M059J (cell line): ENCODE measurements around the gene CDKAL1. TPM values are rescaled to one million over a fixed set of nuclear protein-coding genes. Genes with fewer than 3 reads are reported as not detected.
"Not testable (repeated sequence)": the region's sequence is repeated elsewhere in the genome, so short reads cannot be mapped to it uniquely, and the experiment has no call there.

Experiments used
- DNase-seq: peaks from one replicate; pipeline ENCODE4 v3.0.0-alpha.2; 2012; ENCODE audit warnings: low read depth
- total RNA-seq: library from RNA; depleted of rRNA; stranded (reverse); fragments of >200 nt; shearing (Covaris generic); gene quantifications from 2 replicates; pipeline ENCODE4 v1.2.3, GENCODE V29; 2014

Gene CDKAL1
- total RNA-seq, 1 experiment from 2014 or later: 36.4 TPM

- DNase-seq: peak; percentile 92
Measured at GRCh38 chr6:21005816-21006570, 471.7 kb downstream of the CDKAL1 start.

DNA sequence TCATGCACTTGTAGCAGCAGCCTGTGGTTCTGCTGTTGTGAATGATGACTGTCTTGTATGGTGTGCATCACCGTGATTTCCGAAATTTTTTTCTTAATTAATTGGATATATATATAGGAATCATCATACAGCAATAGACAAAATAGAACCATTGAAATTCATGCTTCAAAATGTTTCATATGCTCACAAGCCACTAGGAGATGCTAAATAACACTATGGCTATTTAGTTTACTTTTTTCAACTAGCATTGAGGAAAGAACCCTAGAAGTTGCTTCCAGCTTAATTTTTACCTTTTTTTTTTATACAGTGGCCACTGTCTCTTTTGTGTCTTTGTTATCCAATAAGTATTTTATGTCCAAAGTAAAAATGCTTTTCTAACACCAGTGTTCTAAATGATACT lies 485.4 kb downstream of the CDKAL1 start:
- peak; percentile 21 for DNase-seq

DNA sequence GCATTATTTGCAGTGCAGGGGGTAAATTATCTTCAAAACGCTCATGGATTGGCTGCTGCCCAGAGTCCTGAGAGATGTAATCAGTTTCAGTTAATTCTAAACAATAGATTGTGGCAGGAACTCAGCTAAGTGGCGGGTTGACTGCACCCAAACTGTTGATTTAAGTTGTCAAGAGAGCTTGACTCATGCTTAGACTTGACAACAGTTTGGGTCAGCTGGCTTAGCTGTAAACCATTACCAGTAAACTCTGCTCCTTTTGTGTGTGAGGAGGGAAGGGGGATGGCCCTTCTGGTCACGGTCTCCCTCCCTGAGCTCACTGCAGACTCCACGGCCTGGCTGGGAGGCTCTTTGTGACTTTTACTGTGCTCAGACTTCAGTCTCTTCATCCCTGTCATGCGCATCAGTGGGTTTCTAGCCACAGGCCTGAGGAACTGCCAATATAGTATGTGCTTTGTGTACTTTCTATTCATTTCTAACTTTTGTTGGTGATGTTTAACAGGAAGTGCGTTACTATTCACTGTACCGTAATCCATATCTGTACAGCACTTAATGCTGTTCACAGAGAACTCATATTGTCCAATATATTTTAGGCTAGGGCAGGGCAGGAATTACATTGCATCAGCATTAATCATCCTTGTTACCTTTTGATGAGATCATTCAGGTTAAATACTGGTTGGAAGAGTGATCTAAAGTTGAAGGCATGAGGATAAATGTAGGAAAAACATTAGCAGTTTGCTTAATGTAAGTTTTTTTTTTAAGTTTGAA lies 488.3 kb downstream of the CDKAL1 start:
- peak; percentile 100 for DNase-seq

DNA sequence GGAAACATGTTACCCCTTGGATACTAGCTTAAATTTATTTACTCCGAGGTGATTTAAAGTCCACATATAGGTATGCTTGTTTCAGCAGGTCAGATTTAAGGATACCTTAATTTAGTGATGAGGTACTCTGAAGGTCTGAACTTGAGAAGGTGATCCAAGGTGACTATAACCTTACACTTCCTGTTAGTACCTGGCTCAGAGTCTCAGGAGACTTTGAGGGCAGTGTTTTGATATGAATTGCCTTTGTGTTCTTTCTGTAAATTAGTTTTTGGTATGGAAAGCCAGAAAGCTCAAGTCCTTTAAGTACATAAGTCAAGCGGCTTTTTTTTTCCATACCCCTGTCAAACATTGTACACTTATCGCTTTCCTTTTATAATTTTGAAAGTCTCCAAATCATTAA lies 489.0 kb downstream of the CDKAL1 start:
- DNase-seq: peak; percentile 20

DNA sequence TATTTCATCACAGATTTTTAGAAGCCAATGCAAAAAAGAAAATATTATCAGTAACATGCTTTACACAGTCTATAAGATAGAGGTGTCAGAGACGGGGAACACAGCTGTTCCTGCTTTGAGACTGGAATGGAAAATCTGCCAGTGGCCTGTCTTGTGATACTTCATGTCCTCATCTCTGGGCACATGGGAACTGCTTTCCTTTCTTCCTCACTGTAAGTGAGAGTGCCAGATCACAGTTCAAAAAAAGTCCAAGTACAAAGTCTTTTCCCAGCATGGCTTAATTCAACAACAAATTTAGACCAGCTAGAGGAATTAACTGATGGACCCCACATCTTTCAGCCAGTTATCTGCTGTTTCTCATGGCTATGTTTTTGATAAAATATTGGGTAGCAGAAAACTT lies 490.4 kb downstream of the CDKAL1 start:
- DNase-seq: no peak

- peak; percentile 72 for DNase-seq
Measured at GRCh38 chr6:21026576-21027273, 492.5 kb downstream of the CDKAL1 start.

GRCh38 chr6:21027507-21027906 lies 493.2 kb downstream of the CDKAL1 start:
- DNase-seq: no peak

GRCh38 chr6:21031182-21031581 lies 496.9 kb downstream of the CDKAL1 start:
- no peak for DNase-seq

DNA sequence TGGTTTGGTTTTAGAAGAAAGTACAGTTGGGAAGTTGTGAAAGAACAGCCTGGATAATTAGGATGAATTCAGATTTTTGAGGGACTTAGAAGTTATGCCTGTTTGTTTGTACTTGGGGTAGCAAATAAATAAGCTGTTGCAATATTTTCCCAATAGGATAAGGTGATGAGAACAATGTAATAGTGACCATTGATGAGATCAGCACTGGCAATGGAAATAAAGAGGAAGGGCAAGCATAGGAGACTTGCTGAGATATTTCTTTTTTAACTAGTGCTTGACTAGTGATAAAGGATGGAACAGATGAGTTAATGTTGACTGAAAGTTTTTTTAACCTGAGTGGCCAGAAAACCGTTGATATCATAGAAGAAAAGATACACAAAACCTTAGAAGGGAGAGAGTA lies 498.8 kb downstream of the CDKAL1 start:
- DNase-seq: no peak

DNA sequence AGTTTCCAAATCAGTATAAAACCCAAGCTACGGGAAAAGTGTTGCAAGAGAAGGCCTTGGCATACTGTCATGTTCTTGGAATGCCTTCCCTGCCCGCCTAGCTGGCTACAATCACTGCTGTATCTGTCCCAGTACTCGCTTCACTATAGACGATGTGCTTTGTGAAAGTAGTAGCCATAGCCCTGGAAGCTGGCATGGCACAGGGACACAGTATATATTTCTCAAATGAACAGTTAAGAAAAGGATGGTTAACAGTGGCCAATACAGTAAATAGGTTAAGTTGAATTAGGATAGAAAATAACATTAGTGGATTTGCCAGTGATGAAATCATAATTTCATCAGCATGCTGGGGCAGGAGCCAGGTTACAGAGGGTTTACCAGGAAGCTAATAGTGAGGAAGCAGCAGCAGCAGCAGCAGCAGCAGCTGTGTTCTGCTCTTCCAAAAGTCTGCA lies 499.3 kb downstream of the CDKAL1 start:
- peak; percentile 60 for DNase-seq

DNA sequence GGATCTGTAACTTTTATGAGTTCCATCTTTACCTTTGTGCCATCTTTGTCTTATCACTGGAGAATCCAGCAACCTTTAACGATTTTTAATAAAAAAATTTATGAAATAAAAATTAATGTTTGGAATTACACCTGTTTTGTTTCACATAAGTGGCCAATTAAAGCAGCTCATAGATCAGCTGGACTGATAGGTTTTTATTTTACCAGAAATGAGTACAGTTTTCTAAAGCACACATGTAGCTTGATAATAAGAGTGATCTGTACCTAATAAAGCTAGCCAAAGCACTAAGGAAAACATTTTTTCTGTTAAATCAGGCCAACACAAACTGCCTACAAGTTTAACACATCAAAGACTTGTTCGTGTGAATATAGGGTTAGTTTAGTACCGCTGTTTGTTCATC lies 500.1 kb downstream of the CDKAL1 start:
- no peak for DNase-seq

DNA sequence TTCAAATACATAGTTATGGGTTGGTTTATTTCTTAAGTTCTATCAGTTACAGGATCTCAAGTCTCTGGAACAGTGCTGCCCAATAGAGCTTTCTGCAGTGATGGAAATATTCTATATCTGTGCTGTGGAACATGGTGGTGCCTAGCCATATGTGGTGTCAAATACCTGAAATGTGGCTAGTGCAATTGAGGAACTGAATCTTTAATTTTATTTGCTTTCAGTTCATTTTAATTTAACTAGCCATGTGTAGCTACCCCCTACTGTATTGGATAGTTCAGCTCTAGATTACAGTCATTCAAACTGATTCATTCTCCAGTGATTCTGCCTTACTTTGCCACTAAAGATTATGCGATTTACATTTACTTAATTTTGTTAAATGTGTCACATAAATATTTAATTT lies 503.2 kb downstream of the CDKAL1 start:
- DNase-seq: no peak

DNA sequence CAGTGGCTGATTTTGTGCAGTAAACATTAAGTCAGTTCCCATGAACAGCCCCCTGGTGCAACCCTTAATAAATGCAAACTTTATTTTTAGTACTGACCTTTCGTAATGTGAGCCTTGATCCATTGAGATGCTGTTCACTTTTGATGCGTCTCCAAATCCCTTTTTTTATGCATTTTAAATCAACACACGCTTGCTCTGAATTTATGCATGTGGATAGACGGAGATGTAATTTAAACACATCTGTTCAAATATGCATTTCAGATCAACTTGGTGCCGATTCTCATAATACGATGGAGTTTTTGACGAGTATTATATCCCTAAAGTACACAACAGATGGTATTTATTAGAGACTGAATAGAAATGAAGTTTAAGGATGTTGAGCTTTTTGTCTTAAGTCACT lies 505.7 kb downstream of the CDKAL1 start:
- DNase-seq: no peak

DNA sequence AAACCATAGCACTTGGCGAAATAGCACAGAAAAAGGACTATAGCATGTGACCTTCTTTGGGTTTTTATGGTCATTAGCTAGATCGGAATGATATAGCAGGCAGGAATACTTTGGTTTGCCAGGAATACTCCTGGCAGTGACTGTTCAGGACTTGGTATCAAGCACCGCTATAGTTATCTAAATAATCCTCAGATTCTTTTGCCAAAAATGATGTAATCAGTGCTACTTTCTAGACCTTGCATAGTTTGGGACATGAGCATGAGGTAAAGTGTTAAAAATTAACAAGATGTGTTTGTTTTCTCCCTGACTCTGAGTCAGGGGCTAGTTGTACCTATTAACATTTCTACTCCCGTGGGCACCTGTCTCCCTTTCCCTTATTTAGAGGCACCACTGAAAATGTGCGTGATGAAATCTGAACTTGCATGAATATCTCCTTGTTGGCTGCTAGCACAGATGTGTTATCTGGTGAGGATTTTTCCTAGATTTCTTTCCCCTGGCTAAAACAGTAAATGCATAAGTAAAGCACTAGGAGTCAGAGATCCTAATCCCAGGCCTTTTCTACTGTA lies 511.0 kb downstream of the CDKAL1 start:
- DNase-seq: no peak

- DNase-seq: no peak
Measured at GRCh38 chr6:21046276-21046675, 512.0 kb downstream of the CDKAL1 start.

DNA sequence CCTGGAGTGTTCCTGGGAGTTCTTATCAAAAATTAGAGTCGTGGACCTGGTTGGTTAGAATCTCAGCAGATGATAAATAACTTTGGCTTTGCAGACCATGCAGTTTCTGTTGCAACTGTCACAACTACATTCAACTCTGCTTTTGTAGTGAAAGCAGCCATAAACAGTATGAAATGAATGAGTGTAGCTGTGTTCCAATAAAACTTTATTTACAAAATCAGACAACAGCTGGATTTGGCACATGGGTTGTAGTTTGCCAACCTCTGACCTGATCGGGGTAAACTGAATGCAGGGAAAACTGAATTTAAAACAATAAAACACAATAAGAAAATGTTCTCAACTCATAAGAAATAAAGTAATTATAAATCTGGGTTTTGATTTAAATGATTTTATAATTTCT lies 513.8 kb downstream of the CDKAL1 start:
- DNase-seq: no peak

- DNase-seq: no peak
Measured at GRCh38 chr6:21049148-21049547, 514.9 kb downstream of the CDKAL1 start.

DNA sequence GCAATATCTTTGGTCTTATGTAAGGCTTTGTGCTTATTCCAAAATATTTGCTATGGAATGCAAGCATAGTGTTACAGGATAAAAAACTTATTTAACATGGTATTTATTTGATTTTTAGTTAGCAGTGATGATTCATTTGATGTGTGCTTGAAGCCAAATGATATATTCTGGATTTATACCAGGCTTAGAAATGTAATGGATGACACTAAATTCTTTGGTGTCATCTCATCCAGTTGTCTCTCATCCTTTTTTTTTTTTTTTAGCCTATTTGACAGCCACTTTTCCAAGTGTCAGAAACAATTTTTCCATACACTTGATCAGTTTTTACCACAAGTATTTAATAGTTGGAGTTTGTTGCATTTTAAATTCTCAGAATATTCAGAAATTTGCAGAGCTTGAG lies 515.3 kb downstream of the CDKAL1 start:
- no peak for DNase-seq

DNA sequence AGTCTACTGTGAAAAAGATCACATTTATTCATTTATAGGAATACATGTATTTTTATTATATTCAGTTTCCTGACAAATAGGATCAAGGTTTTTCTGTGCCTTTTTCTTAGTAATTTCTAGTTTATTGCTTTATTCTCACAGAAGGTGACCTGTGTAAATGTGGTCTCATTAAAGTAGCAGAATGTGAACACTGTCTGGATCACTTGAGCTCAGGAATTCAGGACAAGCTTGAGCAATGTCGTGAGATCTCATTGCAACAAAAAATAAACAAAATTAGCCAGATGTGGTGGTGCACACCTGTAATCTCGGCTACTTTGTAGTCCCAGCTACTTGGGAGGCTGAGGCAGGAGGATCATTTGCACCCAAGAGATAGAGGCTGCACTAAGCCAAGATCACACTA lies 516.7 kb downstream of the CDKAL1 start:
- no peak for DNase-seq

- no peak for DNase-seq
Measured at GRCh38 chr6:21051777-21052176, 517.5 kb downstream of the CDKAL1 start.

DNA sequence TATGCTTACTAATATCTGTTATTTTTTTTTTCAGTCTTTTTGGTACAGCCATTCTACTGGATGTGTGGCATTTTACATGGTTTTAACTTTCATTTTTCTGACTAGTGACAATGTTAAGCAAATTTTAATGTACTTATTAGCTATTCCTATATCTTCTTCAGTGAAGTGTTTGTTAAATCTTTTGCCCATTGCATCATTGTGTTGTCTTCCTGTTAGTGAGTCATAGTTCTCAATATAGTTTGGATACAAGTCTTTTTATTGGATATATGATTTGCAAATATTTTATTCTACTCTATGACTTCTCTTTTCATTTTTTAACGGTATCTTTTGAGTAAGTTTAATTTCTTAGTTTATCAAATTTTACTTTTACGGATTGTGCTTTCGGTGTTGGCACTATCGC lies 519.4 kb downstream of the CDKAL1 start:
- peak; percentile 11 for DNase-seq

DNA sequence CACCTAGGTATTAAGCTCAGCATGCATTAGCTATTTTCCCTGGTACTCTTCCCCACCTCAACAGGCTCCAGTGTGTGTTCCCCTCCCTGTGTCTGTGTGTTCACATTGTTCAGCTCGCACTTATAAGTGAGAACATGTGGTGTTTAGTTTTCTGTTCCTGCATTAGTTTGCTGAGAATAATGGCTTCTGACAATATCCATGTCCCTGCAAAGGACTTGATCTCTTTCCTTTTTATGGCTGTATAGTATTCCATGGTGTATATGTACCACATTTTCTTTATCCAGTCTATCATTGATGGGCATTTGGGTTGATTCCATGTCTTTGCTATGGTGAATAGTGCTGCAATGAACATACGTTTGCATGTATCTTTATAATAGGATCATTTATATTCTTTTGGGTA lies 521.2 kb downstream of the CDKAL1 start:
- not testable (repeated sequence) for DNase-seq
